ENCODE data around the gene TIMP3. TPM values are rescaled to one million over a fixed set of nuclear protein-coding genes. Genes with fewer than 3 reads are reported as not detected.

The TIMP3 gene
- total RNA-seq, 4 donors from 2014 or later = 566 to 898 (median 683) TPM

DNA sequence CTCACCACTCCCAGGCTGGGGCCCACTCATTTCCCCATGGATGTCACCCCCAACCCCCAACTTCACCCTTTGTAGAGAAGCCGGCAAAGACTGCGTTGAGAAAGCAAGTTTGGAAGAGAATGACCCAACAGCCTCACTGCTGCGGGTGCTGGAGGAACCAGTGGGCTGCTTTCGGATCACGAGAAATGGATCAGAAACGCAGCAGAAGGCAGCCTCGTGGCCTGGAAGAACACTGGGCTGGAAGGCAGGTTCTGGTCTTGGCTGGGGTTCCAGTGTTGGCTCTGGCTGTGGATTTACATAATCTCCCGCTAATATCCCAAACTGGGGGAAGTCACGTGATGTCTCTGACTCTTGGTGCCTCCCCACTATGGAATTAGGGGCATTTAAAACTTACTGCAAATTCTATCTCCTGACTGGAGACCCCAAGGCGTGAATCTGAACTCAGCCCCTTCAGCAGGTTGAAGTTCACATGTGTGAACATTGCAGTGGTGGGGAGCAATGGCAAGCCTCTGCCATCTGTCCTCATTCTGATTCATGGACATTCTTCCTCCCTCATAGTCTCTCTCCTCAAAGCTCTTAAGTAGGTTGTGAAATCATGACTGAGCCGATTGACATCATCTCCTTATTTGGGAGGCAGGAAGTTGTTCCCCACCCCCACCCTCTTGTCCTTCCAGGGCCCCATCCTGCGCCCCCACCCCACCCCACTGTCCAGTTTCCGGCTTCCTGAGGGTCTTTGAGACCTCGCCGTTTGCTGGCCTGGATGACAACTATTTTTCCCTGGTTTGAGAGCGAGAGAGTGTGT, 37.0 kb upstream of the TIMP3 start:
- H3K4me3 ChIP-seq = no peak overlapping the region
- WGBS = 64% methylated on average over 16 of the region's 16 CpGs
- no peaks in the 10 kb centered on the region for H3K36me3 ChIP-seq
- H3K27me3 ChIP-seq = no peaks in the 10 kb centered on the region
- H3K4me1 ChIP-seq = peaks cover 20 to 45% (median 35%) of the 10 kb centered on the region in 4 donors
- DNase-seq (ENCODE audit: extremely low spot score) = no peak
- intact Hi-C loops (cut with DNase I) = no loop called here
- TF ChIP-seq POLR2AphosphoS5 (IDR thresholded peaks at IDR 0.05) (peak; percentile 20 to 33), POLR2A (IDR thresholded peaks at IDR 0.05; ENCODE audit: low read depth) (no peak), CTCF (IDR thresholded peaks at IDR 0.05) (no peak)
- peaks cover 0 to 14% (median 3%) of the 10 kb centered on the region in 4 donors for H3K9me3 ChIP-seq
- peak overlapping the region; percentile 51 to 75 (median 62) for H3K27ac ChIP-seq (replicated peaks in 1 of 4)

- TF ChIP-seq EP300 (IDR thresholded peaks at IDR 0.05) = no peak
- no peak for TF ChIP-seq POLR2A (IDR thresholded peaks at IDR 0.05; ENCODE audit: low read depth)
- TF ChIP-seq POLR2AphosphoS5 (IDR thresholded peaks at IDR 0.05) = no peak
- WGBS = 80% methylated on average over 12 of the region's 12 CpGs
- H3K9me3 ChIP-seq = peaks cover 0 to 14% (median 3%) of the 10 kb centered on the region in 4 donors
- no peaks in the 10 kb centered on the region for H3K36me3 ChIP-seq
- no peak for DNase-seq (ENCODE audit: extremely low spot score)
- intact Hi-C loops (cut with DNase I) = no loop called here
- H3K4me3 ChIP-seq = no peak overlapping the region
- no peaks in the 10 kb centered on the region for H3K27me3 ChIP-seq
- H3K27ac ChIP-seq (replicated peaks in 1 of 4) = peak overlapping the region; percentile 51 to 75 (median 62)
- peaks cover 20 to 43% (median 33%) of the 10 kb centered on the region in 4 donors for H3K4me1 ChIP-seq
Observed at GRCh38 chr22:32765132-32765618, 36.3 kb upstream of the TIMP3 start.

- Histone ChIP-seq H3K4me1 (no peaks in the 10 kb centered on the region), H3K9me3 (peaks cover 0 to 13% (median 5%) of the 10 kb centered on the region in 4 donors), H3K36me3 (no peaks in the 10 kb centered on the region), H3K27ac (replicated peaks in 1 of 4) (no peak overlapping the region), H3K27me3 (no peaks in the 10 kb centered on the region), H3K4me3 (no peak overlapping the region)
- DNase-seq (ENCODE audit: extremely low spot score) = no peak
- intact Hi-C loops (cut with DNase I) = no loop called here
- WGBS = 43% methylated on average over 4 of the region's 4 CpGs
- TF ChIP-seq CTCF (IDR thresholded peaks at IDR 0.05) = no peak
- TF ChIP-seq EP300 (IDR thresholded peaks at IDR 0.05) = no peak
- TF ChIP-seq POLR2A (IDR thresholded peaks at IDR 0.05; ENCODE audit: low read depth) = no peak
- no peak for TF ChIP-seq POLR2AphosphoS5 (IDR thresholded peaks at IDR 0.05)
Observed at GRCh38 chr22:32771756-32772155, 29.7 kb upstream of the TIMP3 start.

DNA sequence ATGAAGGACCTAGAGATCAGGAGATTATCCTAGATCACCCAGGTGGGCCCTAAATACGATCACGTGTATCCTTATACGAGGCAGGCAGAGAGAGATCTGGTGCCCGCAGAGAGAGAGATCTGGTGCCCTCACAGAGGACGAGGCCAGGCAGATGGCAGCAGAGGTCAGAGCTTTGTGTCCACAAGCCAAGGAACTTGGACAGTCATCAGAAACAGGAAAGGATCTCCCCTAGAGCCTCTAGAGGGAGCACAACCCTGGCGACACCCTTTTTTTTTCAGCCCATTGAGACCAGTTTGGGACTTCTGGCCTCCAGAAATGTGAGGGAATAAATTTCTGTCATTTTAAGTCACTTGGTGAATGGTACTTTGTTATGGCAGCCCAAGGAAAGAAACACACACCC, 25.5 kb upstream of the TIMP3 start:
- Histone ChIP-seq H3K36me3 (no peaks in the 10 kb centered on the region), H3K4me1 (peaks cover 0 to 13% (median 12%) of the 10 kb centered on the region in 4 donors), H3K4me3 (no peak overlapping the region), H3K9me3 (peaks cover 0 to 5% (median 0%) of the 10 kb centered on the region in 4 donors), H3K27me3 (no peaks in the 10 kb centered on the region), H3K27ac (replicated peaks in 1 of 4) (no peak overlapping the region)
- DNase-seq (ENCODE audit: extremely low spot score) = no peak
- TF ChIP-seq CTCF (IDR thresholded peaks at IDR 0.05) (peak; percentile 11 to 39 (median 14)), EP300 (IDR thresholded peaks at IDR 0.05) (no peak), POLR2A (IDR thresholded peaks at IDR 0.05; ENCODE audit: low read depth) (no peak), POLR2AphosphoS5 (IDR thresholded peaks at IDR 0.05) (no peak)
- WGBS = 85% methylated on average over 6 of the region's 6 CpGs
- intact Hi-C loops (cut with DNase I) = no loop called here

DNA sequence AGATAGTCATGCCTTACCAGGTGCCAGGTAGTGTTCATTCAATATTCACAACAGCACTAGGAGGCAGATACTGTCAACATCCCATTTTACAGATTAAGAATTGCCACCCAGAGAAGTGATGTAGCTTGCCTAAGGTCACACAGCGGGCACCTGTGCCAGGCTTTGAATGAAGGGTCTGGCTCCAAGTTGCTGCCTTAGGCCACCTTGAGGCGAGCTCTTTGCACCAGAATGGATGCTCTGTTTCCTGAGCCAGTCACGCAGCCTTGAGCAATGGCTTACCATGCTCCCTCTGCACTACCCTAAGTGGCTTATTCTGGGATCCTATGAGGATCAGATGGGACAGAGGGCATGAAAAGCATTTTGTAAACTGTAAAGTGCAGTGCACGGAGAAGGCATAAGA, 25.1 kb upstream of the TIMP3 start:
- Histone ChIP-seq H3K4me1 (peaks cover 0 to 17% (median 16%) of the 10 kb centered on the region in 4 donors), H3K36me3 (no peaks in the 10 kb centered on the region), H3K4me3 (no peak overlapping the region), H3K9me3 (peaks cover 0 to 5% (median 0%) of the 10 kb centered on the region in 4 donors), H3K27me3 (no peaks in the 10 kb centered on the region), H3K27ac (replicated peaks in 1 of 4) (no peak overlapping the region)
- WGBS = 84% methylated on average over 3 of the region's 4 CpGs
- intact Hi-C loops (cut with DNase I) = no loop called here
- DNase-seq (ENCODE audit: extremely low spot score) = no peak
- TF ChIP-seq CTCF (IDR thresholded peaks at IDR 0.05) (no peak), EP300 (IDR thresholded peaks at IDR 0.05) (no peak), POLR2A (IDR thresholded peaks at IDR 0.05; ENCODE audit: low read depth) (no peak), POLR2AphosphoS5 (IDR thresholded peaks at IDR 0.05) (no peak)

All from esophagus muscularis mucosa (tissue), 4 donors.